Measurements from ENCODE around the gene CDK10. TPM values are rescaled to one million over a fixed set of nuclear protein-coding genes. Genes with fewer than 3 reads are reported as not detected.

The CDK10 gene
- total and polyA plus RNA-seq, 9 of the 15 experiments (the other 6 are each of a cell fraction or from before 2014, with no cell fraction given), result 2.0 to 85.1 (median 40.1) TPM

DNA sequence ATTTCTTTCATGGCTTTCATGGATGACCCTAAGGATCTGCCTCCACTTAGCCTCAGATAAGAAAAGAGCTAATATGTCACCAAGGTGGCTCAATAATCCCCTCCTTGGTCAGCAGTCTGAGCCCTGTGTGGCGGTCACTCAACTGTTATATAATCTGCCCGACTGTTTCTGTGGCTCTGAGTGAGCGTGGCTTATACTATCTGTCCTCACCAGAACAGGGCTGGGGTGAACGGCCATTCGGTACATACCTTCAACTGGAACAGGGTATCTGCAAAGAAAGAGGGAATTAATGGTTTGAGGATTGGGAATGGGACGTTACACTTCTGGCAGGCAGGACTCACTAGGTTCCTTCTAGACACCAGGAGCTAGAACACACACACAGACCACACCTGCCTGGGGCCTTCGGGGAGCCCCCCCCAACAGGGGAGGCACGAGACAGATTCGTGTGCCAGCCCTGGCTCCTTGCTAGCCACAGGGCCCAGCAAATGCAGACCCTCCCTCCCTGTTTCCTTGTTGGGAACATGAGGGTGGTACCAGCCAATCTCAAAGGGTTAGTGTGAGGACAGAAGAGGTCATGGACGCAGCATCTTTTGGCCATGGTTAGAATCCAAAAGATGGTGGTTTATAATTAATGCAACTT, 32.7 kb upstream of the CDK10 start (continued):
- TF ChIP-seq NR2C1 (IDR thresholded peaks at IDR 0.05), result no peak
- TF ChIP-seq NR2C1 (tag; IDR thresholded peaks at IDR 0.05), result no peak
- TF ChIP-seq, protein P1, sequence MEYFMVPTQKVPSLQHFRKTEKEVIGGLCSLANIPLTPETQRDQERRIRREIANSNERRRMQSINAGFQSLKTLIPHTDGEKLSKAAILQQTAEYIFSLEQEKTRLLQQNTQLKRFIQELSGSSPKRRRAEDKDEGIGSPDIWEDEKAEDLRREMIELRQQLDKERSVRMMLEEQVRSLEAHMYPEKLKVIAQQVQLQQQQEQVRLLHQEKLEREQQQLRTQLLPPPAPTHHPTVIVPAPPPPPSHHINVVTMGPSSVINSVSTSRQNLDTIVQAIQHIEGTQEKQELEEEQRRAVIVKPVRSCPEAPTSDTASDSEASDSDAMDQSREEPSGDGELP (CRISPR knock-in tag; IDR thresholded peaks at IDR 0.05; ENCODE audit: borderline replicate concordance), result peak; percentile 31; the same call in 1 of the 2 replicates
- TF ChIP-seq ZNF324 (CRISPR knock-in tag; IDR thresholded peaks at IDR 0.05), result no peak
- peak; percentile 20; the same call in 1 of the 2 replicates for TF ChIP-seq SP1 (CRISPR knock-in tag; IDR thresholded peaks at IDR 0.05)
- TF ChIP-seq, protein P2, sequence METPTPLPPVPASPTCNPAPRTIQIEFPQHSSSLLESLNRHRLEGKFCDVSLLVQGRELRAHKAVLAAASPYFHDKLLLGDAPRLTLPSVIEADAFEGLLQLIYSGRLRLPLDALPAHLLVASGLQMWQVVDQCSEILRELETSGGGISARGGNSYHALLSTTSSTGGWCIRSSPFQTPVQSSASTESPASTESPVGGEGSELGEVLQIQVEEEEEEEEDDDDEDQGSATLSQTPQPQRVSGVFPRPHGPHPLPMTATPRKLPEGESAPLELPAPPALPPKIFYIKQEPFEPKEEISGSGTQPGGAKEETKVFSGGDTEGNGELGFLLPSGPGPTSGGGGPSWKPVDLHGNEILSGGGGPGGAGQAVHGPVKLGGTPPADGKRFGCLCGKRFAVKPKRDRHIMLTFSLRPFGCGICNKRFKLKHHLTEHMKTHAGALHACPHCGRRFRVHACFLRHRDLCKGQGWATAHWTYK (CRISPR knock-in tag; IDR thresholded peaks at IDR 0.05), result no peak
- no peak for TF ChIP-seq PTRF (tag; IDR thresholded peaks at IDR 0.05)
- TF ChIP-seq RNF2 (IDR thresholded peaks at IDR 0.05), result no peak
- TF ChIP-seq NFE2L1 (tag; IDR thresholded peaks at IDR 0.05; ENCODE audit: borderline replicate concordance, low read depth), result no peak
- 0 out of 2 replicates have a peak, but pooled peaks have one; percentile 18 for TF ChIP-seq NCOR1 (IDR thresholded peaks at IDR 0.05)
- no peak for TF ChIP-seq PRPF4 (IDR thresholded peaks at IDR 0.05; ENCODE audit: insufficient read depth, low read depth, low read length, poor library complexity, severe bottlenecking)
